ENCODE data around the gene FAM186B. TPM values are rescaled to one million over a fixed set of nuclear protein-coding genes. Genes with fewer than 3 reads are reported as not detected.

Gene FAM186B
- total and polyA plus RNA-seq, 2 of the 13 experiments (the other 11 are each of a cell fraction or from before 2014, with no cell fraction given) = 0.07 to 0.20 TPM

GRCh38 chr12:49567611-49568441, 37.6 kb downstream of the FAM186B start, which contains the start of gene MCRS1 (continued):
- TF ChIP-seq GRHL1 (CRISPR knock-in tag; conservative IDR thresholded peaks at IDR 0.05) (no peak), ZMAT5 (CRISPR knock-in tag; IDR thresholded peaks at IDR 0.05; ENCODE audit: borderline replicate concordance, low read depth) (no peak), MLX (CRISPR knock-in tag; IDR thresholded peaks at IDR 0.05) (no peak), ZNF574 (CRISPR knock-in tag; IDR thresholded peaks at IDR 0.05) (peak; percentile 91), EEA1 (CRISPR knock-in tag; IDR thresholded peaks at IDR 0.05; ENCODE audit: borderline replicate concordance) (peak; percentile 58; the same call in 1 of the 2 replicates), HCFC1 (IDR thresholded peaks at IDR 0.05; ENCODE audit: low read depth, low read length) (peak; percentile 66), ZNF264 (CRISPR knock-in tag; IDR thresholded peaks at IDR 0.05) (peak; percentile 30; the same call in 1 of the 2 replicates), ZNF558 (CRISPR knock-in tag; IDR thresholded peaks at IDR 0.05; ENCODE audit: borderline replicate concordance) (peak; percentile 73; the same call in 1 of the 2 replicates), HNF1A (IDR thresholded peaks at IDR 0.05; ENCODE audit: low read depth) (peak; percentile 41), HNF1A (CRISPR knock-in tag; IDR thresholded peaks at IDR 0.05; ENCODE audit: borderline replicate concordance) (peak; percentile 61; the same call in 1 of the 2 replicates), ZNF790 (CRISPR knock-in tag; IDR thresholded peaks at IDR 0.05; ENCODE audit: borderline replicate concordance) (no peak), PLSCR1 (CRISPR knock-in tag; IDR thresholded peaks at IDR 0.05; ENCODE audit: borderline replicate concordance) (no peak), MAX (IDR thresholded peaks at IDR 0.05) (peak; percentile 93), ZNF503 (CRISPR knock-in tag; IDR thresholded peaks at IDR 0.05) (no peak)
